ENCODE results near the gene CIROP. TPM values are rescaled to one million over a fixed set of nuclear protein-coding genes. Genes with fewer than 3 reads are reported as not detected.

CIROP gene
- total and polyA plus RNA-seq, 10 donors = not detected

DNA sequence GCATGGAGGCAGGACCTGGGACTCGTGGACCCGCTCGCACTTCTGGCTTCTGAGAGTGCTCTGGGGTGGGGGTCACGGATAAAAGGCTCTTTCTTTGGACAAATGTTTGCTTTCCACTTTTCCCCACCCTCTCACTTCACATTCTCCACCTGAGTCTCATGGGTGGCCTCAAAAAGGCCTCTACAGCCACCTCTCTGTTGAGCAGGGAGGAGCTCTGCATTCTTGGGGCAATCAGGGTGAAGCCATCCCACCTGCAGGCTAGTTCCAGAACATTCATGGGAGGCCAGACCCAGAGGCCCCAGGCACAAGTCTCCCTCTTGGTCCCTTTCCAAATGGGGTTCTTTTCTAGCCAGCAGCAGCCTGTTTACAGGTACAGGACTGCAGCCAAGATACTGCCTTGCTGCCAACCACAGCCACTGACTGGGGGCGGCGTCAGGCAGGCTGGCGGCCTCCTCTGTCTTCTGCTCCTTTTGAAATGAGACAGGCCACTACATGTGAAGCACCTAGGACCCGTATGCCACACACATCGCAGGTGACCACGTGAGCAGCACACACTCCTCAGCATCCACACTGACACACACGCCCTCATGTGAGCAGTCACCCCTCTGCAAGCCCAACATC, 32.5 kb upstream of the CIROP start:
- Histone ChIP-seq H3K36me3 (peaks cover 0 to 53% (median 0%) of the 10 kb centered on the region in 6 donors), H3K27ac (no peak overlapping the region), H3K9me3 (no peaks in the 10 kb centered on the region), H3K4me3 (no peak overlapping the region), H3K4me1 (no peaks in the 10 kb centered on the region), H3K27me3 (replicated peaks in 1 of 7) (no peaks in the 10 kb centered on the region)
- 90 to 94% (median 92%) methylated on average over 10 to 11 of the region's 11 CpGs for WGBS, 5 donors
- intact Hi-C loops (cut with DNase I; ENCODE audit: low total_unique reads) = no loop called here
- TF ChIP-seq POLR2AphosphoS5 (IDR thresholded peaks at IDR 0.05) (no peak), POLR2A (IDR thresholded peaks at IDR 0.05) (no peak)
- TF ChIP-seq, protein P1, sequence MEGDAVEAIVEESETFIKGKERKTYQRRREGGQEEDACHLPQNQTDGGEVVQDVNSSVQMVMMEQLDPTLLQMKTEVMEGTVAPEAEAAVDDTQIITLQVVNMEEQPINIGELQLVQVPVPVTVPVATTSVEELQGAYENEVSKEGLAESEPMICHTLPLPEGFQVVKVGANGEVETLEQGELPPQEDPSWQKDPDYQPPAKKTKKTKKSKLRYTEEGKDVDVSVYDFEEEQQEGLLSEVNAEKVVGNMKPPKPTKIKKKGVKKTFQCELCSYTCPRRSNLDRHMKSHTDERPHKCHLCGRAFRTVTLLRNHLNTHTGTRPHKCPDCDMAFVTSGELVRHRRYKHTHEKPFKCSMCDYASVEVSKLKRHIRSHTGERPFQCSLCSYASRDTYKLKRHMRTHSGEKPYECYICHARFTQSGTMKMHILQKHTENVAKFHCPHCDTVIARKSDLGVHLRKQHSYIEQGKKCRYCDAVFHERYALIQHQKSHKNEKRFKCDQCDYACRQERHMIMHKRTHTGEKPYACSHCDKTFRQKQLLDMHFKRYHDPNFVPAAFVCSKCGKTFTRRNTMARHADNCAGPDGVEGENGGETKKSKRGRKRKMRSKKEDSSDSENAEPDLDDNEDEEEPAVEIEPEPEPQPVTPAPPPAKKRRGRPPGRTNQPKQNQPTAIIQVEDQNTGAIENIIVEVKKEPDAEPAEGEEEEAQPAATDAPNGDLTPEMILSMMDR (IDR thresholded peaks at IDR 0.05 in 8 of 11, conservative IDR thresholded peaks at IDR 0.05 in 3 of 11) = no peak
- peak; percentile 43 for DNase-seq

DNA sequence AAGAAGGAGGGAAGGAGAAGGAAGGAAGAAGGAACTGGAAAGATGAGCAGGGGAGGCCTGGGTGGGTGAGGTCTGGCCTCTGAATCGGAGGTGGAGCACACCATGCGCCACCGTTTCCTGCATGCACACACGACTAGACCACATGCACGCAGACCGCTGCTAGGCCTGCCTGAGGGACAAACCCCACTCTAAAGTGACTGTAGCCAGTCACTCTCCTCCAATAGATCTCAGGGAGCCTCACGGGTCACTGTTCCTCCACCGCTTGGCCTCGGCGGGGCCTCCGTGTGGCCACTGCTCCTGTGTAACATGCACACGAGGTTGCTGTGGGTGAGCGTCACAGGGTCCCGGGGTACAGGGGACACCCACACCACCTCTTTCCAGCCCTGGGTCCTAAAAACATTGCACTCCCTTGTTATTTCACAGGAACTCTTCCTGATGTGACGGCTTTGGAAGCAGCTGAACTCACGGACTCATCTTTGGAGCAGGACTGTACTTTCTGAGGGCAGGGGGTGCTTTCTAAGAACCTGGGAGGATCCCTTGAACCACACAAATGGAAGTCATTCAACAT, 31.9 kb upstream of the CIROP start:
- intact Hi-C loops (cut with DNase I; ENCODE audit: low total_unique reads) = no loop called here
- H3K9me3 ChIP-seq = no peaks in the 10 kb centered on the region

DNA sequence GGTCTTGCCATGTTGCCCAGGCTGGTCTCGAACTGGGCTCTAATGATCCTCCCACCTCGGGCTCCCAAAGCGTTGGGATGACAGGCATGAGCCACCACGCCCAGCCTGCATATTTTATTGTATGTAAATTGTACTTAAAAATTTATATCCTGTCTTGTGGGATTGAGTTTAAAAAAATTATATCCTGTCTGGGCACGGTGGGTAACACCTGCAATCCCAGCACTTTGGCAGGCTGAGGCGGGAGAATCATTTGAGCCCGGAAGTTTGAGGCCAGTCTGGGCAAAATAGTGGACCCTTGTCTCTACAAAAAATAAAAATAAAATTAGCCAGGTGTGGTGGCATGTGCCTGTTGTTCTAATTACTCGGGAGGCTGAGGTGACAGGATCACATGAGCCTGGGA, 28.2 kb upstream of the CIROP start:
- Histone ChIP-seq H3K27ac (no peak overlapping the region), H3K4me1 (peaks cover 0 to 37% (median 13%) of the 10 kb centered on the region in 6 donors), H3K9me3 (no peaks in the 10 kb centered on the region), H3K4me3 (no peak overlapping the region), H3K36me3 (peaks cover 0 to 46% (median 0%) of the 10 kb centered on the region in 6 donors), H3K27me3 (replicated peaks in 1 of 7) (no peaks in the 10 kb centered on the region)
- WGBS, 5 donors = 69 to 76% (median 71%) methylated on average over 8 of the region's 8 CpGs
- peak; percentile 3 for DNase-seq
- intact Hi-C loops (cut with DNase I; ENCODE audit: low total_unique reads) = no loop called here
- TF ChIP-seq POLR2AphosphoS5 (IDR thresholded peaks at IDR 0.05) (no peak), POLR2A (IDR thresholded peaks at IDR 0.05) (no peak)
- TF ChIP-seq, protein P1 (IDR thresholded peaks at IDR 0.05 in 8 of 11, conservative IDR thresholded peaks at IDR 0.05 in 3 of 11) = no peak

More for the DNA sequence above, 31.9 kb upstream of the CIROP start:
- DNase-seq = peak; percentile 61
- Histone ChIP-seq H3K27me3 (replicated peaks in 1 of 7) (no peaks in the 10 kb centered on the region), H3K27ac (no peak overlapping the region), H3K4me3 (no peak overlapping the region), H3K4me1 (peaks cover 0 to under 1% (median 0%) of the 10 kb centered on the region in 6 donors), H3K36me3 (peaks cover 0 to 55% (median 0%) of the 10 kb centered on the region in 6 donors)
- TF ChIP-seq POLR2A (IDR thresholded peaks at IDR 0.05) (no peak), POLR2AphosphoS5 (IDR thresholded peaks at IDR 0.05) (no peak)
- TF ChIP-seq, protein P1 (IDR thresholded peaks at IDR 0.05 in 8 of 11, conservative IDR thresholded peaks at IDR 0.05 in 3 of 11) = no peak
- WGBS, 5 donors = 82 to 94% (median 88%) methylated on average over 15 to 16 of the region's 16 CpGs

DNA sequence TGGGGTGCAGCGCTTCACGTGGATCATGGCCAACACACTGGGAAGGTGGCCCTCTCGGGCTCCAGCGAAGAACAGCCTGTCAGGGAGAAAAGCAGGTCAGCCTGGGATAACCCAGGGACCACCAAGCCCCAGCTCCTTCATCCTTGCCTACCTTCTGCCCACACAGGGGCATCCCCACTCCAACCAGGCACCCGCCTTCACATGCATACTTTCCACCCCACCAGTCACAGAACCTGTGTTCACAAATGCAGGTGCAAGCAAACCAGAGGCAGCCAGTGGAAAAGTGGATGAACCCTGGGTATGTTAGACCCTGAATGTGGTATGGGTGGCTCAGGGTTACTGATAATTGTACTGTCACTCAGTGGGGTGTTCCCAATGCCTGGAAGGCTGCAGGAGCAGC, 26.7 kb upstream of the CIROP start:
- no peak overlapping the region for H3K27ac ChIP-seq
- 72 to 94% (median 84%) methylated on average over 5 of the region's 5 CpGs for WGBS, 5 donors

More for the DNA sequence above, 26.7 kb upstream of the CIROP start:
- no peak overlapping the region for H3K4me3 ChIP-seq
- intact Hi-C loops (cut with DNase I; ENCODE audit: low total_unique reads) = no loop called here
- DNase-seq = peak; percentile 36
- peaks cover 0 to 39% (median 13%) of the 10 kb centered on the region in 6 donors for H3K4me1 ChIP-seq
- peaks cover 0 to 46% (median 2%) of the 10 kb centered on the region in 6 donors for H3K36me3 ChIP-seq
- TF ChIP-seq POLR2A (IDR thresholded peaks at IDR 0.05) (no peak), POLR2AphosphoS5 (IDR thresholded peaks at IDR 0.05) (no peak)
- TF ChIP-seq, protein P1 (IDR thresholded peaks at IDR 0.05 in 8 of 11, conservative IDR thresholded peaks at IDR 0.05 in 3 of 11) = no peak
- no peaks in the 10 kb centered on the region for H3K27me3 ChIP-seq (replicated peaks in 1 of 7)
- no peaks in the 10 kb centered on the region for H3K9me3 ChIP-seq
